WTC11 (cell line): Measurements from ENCODE around the gene OR2D2. TPM values are rescaled to one million over a fixed set of nuclear protein-coding genes. Genes with fewer than 3 reads are reported as not detected.

Source experiments
- ATAC-seq: fragments of 200-7000 bp; cut with Tn5 transposase; 2 replicates; pipeline ENCODE4 v1.10.0; 2021; ENCODE audit warnings: mild to moderate bottlenecking, moderate library complexity
- CTCF ChIA-PET: fragments of 300-600 bp; sonication (Branson Sonifier 250); formaldehyde crosslinking; loops from one replicate; lab custom pipeline; 2021; ENCODE audit warnings: antibody characterized with exemption; lab: Charles Lee
- POLR2A ChIA-PET: fragments of 350-600 bp; sonication (Branson Sonifier 250); formaldehyde crosslinking; loops from one replicate; lab custom pipeline; 2021; ENCODE audit warnings: antibody characterized with exemption; lab: Charles Lee
- DNase-seq: peaks from one replicate; pipeline ENCODE4 v3.0.0; 2021; ENCODE audit warnings: low spot score
- H3K27ac Mint-ChIP-seq: 2 replicates; pipeline ENCODE4 v1.8.0; 2021; ENCODE audit warnings: mixed read lengths
- H3K27me3 Mint-ChIP-seq: 2 replicates; pipeline ENCODE4 v1.8.0; 2021; ENCODE audit warnings: low read depth, mild to moderate bottlenecking, moderate library complexity, mixed read lengths
- H3K36me3 Mint-ChIP-seq: 2 replicates; pipeline ENCODE4 v1.8.0; 2021; ENCODE audit warnings: mixed read lengths
- H3K4me1 Mint-ChIP-seq: 2 replicates; pipeline ENCODE4 v1.8.0; 2022; ENCODE audit warnings: mixed read lengths
- H3K4me3 Mint-ChIP-seq: 2 replicates; pipeline ENCODE4 v1.8.0; 2021; ENCODE audit warnings: mild to moderate bottlenecking, moderate library complexity, mixed read lengths
- H3K9me3 Mint-ChIP-seq: 2 replicates; pipeline ENCODE4 v1.8.0; 2021; ENCODE audit warnings: mixed read lengths
- AR ChIP-seq: fragments of 250-450 bp; sonication (Bioruptor Pico); IDR thresholded peaks from 2 replicates; pipeline ENCODE4 v1.9.0; 2021; ENCODE audit warnings: mild to moderate bottlenecking
- ATF1 ChIP-seq: sonication (generic); formaldehyde crosslinking; IDR thresholded peaks from 2 replicates; pipeline ENCODE4 v1.8.1; 2023; ENCODE audit warnings: mild to moderate bottlenecking, moderate library complexity, missing genetic modification reagents
- CREB1 ChIP-seq: sonication (generic); formaldehyde crosslinking; IDR thresholded peaks from 2 replicates; pipeline ENCODE4 v1.8.0; 2023; ENCODE audit warnings: mild to moderate bottlenecking, missing genetic modification reagents
- FOXK1 ChIP-seq: sonication (generic); formaldehyde crosslinking; IDR thresholded peaks from 2 replicates; pipeline ENCODE4 v1.8.0; 2022; ENCODE audit warnings: mild to moderate bottlenecking, moderate library complexity, missing genetic modification reagents
- FOXP4 ChIP-seq: sonication (generic); formaldehyde crosslinking; IDR thresholded peaks from 2 replicates; pipeline ENCODE4 v1.8.0; 2022; ENCODE audit warnings: mild to moderate bottlenecking, missing genetic modification reagents
- GRHL2 ChIP-seq: fragments of 250-450 bp; sonication (Bioruptor Pico); IDR thresholded peaks from 2 replicates; pipeline ENCODE4 v1.8.0; 2022; ENCODE audit warnings: mild to moderate bottlenecking, moderate library complexity; ENCODE audit not compliant: insufficient replicate concordance, severe bottlenecking
- HMGA2 ChIP-seq: fragments of 250-450 bp; sonication (Bioruptor Pico); IDR thresholded peaks from 2 replicates; pipeline ENCODE4 v1.4.0; 2021; ENCODE audit warnings: mild to moderate bottlenecking, moderate library complexity
- JAZF1 ChIP-seq: fragments of 250-450 bp; sonication (Bioruptor Pico); IDR thresholded peaks from 2 replicates; pipeline ENCODE4 v1.9.0; 2021; ENCODE audit warnings: moderate library complexity, mild to moderate bottlenecking, inconsistent platforms
- NFATC4 ChIP-seq: fragments of 250-450 bp; sonication (Bioruptor Pico); IDR thresholded peaks from 2 replicates; pipeline ENCODE4 v1.9.0; 2021; ENCODE audit warnings: mild to moderate bottlenecking
- NFE2L1 ChIP-seq: sonication (generic); formaldehyde crosslinking; IDR thresholded peaks from 2 replicates; pipeline ENCODE4 v1.8.1; 2023; ENCODE audit warnings: missing genetic modification reagents
- NR1H2 ChIP-seq: sonication (generic); formaldehyde crosslinking; IDR thresholded peaks from 2 replicates; pipeline ENCODE4 v1.9.0; 2021; ENCODE audit warnings: mild to moderate bottlenecking, moderate library complexity, missing genetic modification reagents
- NR2C2 ChIP-seq: sonication (generic); formaldehyde crosslinking; IDR thresholded peaks from 2 replicates; pipeline ENCODE4 v1.8.0; 2022; ENCODE audit warnings: mild to moderate bottlenecking, missing genetic modification reagents
- PRRX2 ChIP-seq: fragments of 250-450 bp; sonication (Bioruptor Pico); IDR thresholded peaks from 2 replicates; pipeline ENCODE4 v1.8.0; 2021; ENCODE audit warnings: mild to moderate bottlenecking
- SMAD4 ChIP-seq: sonication (generic); formaldehyde crosslinking; IDR thresholded peaks from 2 replicates; pipeline ENCODE4 v1.8.0; 2022; ENCODE audit warnings: mild to moderate bottlenecking, missing genetic modification reagents
- SOX15 ChIP-seq: fragments of 250-450 bp; sonication (Bioruptor Pico); IDR thresholded peaks from 2 replicates; pipeline ENCODE4 v1.9.0; 2021; ENCODE audit warnings: mild to moderate bottlenecking
- ZBTB21 ChIP-seq: sonication (generic); formaldehyde crosslinking; IDR thresholded peaks from 2 replicates; pipeline ENCODE4 v1.8.1; 2023; ENCODE audit warnings: mild to moderate bottlenecking, missing genetic modification reagents, borderline replicate concordance
- ZNF232 ChIP-seq: sonication (generic); formaldehyde crosslinking; IDR thresholded peaks from 2 replicates; pipeline ENCODE4 v1.8.0; 2022; ENCODE audit warnings: mild to moderate bottlenecking, missing genetic modification reagents
- ZNF263 ChIP-seq: sonication (generic); formaldehyde crosslinking; IDR thresholded peaks from 2 replicates; pipeline ENCODE4 v1.8.1; 2022; ENCODE audit warnings: low read depth, mild to moderate bottlenecking, moderate library complexity, missing genetic modification reagents
- ZNF317 ChIP-seq: sonication (generic); formaldehyde crosslinking; IDR thresholded peaks from 2 replicates; pipeline ENCODE4 v1.8.1; 2023; ENCODE audit warnings: low read depth, mild to moderate bottlenecking, moderate library complexity, missing genetic modification reagents, borderline replicate concordance
- ZNF423 ChIP-seq: fragments of 250-450 bp; sonication (Bioruptor Pico); IDR thresholded peaks from 2 replicates; pipeline ENCODE4 v2.1.2; 2022; ENCODE audit warnings: mild to moderate bottlenecking, moderate library complexity
- ZNF425 ChIP-seq: fragments of 250-450 bp; sonication (Bioruptor Pico); conservative IDR thresholded peaks from 2 replicates; pipeline ENCODE4 v1.9.0; 2021; ENCODE audit warnings: mild to moderate bottlenecking
- total RNA-seq: library from RNA; stranded (reverse); gene quantifications from 3 replicates; pipeline ENCODE4 v1.2.3, GENCODE V29; 2021
- TF ChIP-seq, protein P1 (sequence below): sonication (generic); formaldehyde crosslinking; IDR thresholded peaks from 2 replicates; pipeline ENCODE4 v1.8.1; 2023; ENCODE audit warnings: mild to moderate bottlenecking, missing genetic modification reagents
- TF ChIP-seq, protein P2 (sequence below): sonication (generic); formaldehyde crosslinking; IDR thresholded peaks from 2 replicates; pipeline ENCODE4 v1.8.1; 2022; ENCODE audit warnings: mild to moderate bottlenecking, missing genetic modification reagents, moderate library complexity, borderline replicate concordance
- TF ChIP-seq, protein P3 (sequence below): sonication (generic); formaldehyde crosslinking; IDR thresholded peaks from 2 replicates; pipeline ENCODE4 v1.8.0; 2023; ENCODE audit warnings: missing genetic modification reagents

OR2D2 gene
- total RNA-seq, 1 experiment from 2014 or later: 0.26 TPM

DNA sequence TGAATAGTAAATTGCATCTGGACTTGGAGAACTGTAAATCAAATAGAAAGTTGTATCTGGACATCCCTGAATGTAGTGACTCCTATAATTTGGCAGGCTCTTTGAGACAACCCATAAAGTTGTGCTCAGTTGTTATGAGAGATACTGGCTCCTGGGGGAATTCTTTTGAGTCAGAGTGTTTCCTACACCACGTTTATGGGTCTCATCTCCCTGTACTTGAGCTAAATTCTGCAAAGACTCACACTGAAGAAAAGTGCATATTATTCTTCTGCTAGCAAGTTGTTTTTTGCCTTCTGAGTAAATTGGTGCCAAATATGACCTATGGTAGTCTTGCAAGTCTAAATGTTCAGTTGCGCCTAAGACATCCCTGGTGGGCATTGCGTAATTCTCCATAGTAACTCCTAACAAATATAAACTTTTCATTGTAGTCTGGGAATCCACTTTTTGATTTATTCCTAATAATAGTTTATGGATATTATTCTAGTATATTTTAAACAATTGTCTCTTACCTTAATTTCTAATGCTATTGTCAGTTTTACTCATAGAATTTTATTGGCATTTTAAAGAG lies 38.9 kb upstream of the OR2D2 start:
- Mint-ChIP-seq H3K4me3 (no peak overlapping the region), H3K36me3 (peaks cover 36% of the 10 kb centered on the region), H3K27ac (no peak overlapping the region), H3K9me3 (no peaks in the 10 kb centered on the region)
- no peak for ATAC-seq
- DNase-seq: no peak
- TF ChIP-seq GRHL2 (CRISPR knock-in tag) (no peak), ATF1 (CRISPR knock-in tag) (no peak), ZBTB21 (CRISPR knock-in tag) (no peak), FOXK1 (no peak), AR (CRISPR knock-in tag) (no peak), HMGA2 (no peak), ZNF317 (CRISPR knock-in tag) (no peak), NR1H2 (CRISPR knock-in tag) (no peak), ZNF423 (CRISPR knock-in tag) (no peak), NFATC4 (CRISPR knock-in tag) (no peak), CREB1 (CRISPR knock-in tag) (no peak)
- TF ChIP-seq, protein P1, sequence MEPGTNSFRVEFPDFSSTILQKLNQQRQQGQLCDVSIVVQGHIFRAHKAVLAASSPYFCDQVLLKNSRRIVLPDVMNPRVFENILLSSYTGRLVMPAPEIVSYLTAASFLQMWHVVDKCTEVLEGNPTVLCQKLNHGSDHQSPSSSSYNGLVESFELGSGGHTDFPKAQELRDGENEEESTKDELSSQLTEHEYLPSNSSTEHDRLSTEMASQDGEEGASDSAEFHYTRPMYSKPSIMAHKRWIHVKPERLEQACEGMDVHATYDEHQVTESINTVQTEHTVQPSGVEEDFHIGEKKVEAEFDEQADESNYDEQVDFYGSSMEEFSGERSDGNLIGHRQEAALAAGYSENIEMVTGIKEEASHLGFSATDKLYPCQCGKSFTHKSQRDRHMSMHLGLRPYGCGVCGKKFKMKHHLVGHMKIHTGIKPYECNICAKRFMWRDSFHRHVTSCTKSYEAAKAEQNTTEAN: no peak
- TF ChIP-seq, protein P2, sequence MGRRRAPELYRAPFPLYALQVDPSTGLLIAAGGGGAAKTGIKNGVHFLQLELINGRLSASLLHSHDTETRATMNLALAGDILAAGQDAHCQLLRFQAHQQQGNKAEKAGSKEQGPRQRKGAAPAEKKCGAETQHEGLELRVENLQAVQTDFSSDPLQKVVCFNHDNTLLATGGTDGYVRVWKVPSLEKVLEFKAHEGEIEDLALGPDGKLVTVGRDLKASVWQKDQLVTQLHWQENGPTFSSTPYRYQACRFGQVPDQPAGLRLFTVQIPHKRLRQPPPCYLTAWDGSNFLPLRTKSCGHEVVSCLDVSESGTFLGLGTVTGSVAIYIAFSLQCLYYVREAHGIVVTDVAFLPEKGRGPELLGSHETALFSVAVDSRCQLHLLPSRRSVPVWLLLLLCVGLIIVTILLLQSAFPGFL: no peak
- TF ChIP-seq, protein P3, sequence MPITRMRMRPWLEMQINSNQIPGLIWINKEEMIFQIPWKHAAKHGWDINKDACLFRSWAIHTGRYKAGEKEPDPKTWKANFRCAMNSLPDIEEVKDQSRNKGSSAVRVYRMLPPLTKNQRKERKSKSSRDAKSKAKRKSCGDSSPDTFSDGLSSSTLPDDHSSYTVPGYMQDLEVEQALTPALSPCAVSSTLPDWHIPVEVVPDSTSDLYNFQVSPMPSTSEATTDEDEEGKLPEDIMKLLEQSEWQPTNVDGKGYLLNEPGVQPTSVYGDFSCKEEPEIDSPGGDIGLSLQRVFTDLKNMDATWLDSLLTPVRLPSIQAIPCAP (CRISPR knock-in tag): no peak
- TF ChIP-seq, all 79 proteins: peak for 0
- POLR2A ChIA-PET: no interaction called here
- CTCF ChIA-PET: no interaction called here
- Mint-ChIP-seq H3K4me1 (peaks cover 29% of the 10 kb centered on the region), H3K27me3 (no peaks in the 10 kb centered on the region)

- no peaks in the 10 kb centered on the region for H3K9me3 Mint-ChIP-seq
- peaks cover 21% of the 10 kb centered on the region for H3K36me3 Mint-ChIP-seq
- peak overlapping the region; percentile 10; the same call in 1 of the 2 replicates for H3K4me3 Mint-ChIP-seq
- ChIA-PET POLR2A (no interaction called here), CTCF (interaction anchor here (0.6 to 4.7 kb wide), 3 partner anchors 117 to 398 kb away, joined by 3 to 22 read pairs (median 5); no protein-coding TSS in a partner anchor)
- peaks cover 36% of the 10 kb centered on the region for H3K4me1 Mint-ChIP-seq
- no peaks in the 10 kb centered on the region; the same call in 1 of the 2 replicates for H3K27me3 Mint-ChIP-seq
- peak overlapping the region; percentile 54 for H3K27ac Mint-ChIP-seq
- ATAC-seq (no peak), DNase-seq (no peak)
- TF ChIP-seq JAZF1: no peak
- TF ChIP-seq SOX15: no peak
- TF ChIP-seq, protein P2: no peak
- TF ChIP-seq GRHL2 (CRISPR knock-in tag): no peak
- no peak for TF ChIP-seq NFE2L1 (CRISPR knock-in tag)
- no peak for TF ChIP-seq NR2C2
- TF ChIP-seq ZNF263: no peak
- no peak for TF ChIP-seq PRRX2 (CRISPR knock-in tag)
- no peak for TF ChIP-seq SMAD4 (CRISPR knock-in tag)
- TF ChIP-seq ZNF232 (CRISPR knock-in tag): no peak
- no peak for TF ChIP-seq ZNF425 (CRISPR knock-in tag)
- TF ChIP-seq FOXP4: no peak
Observed at GRCh38 chr11:6928916-6929315, 36.6 kb upstream of the OR2D2 start.
